Activated naive CD8-positive, alpha-beta T cell treated with anti-CD3 and anti-CD28 coated beads, Interleukin-2, amount 50 U/mL, for 24 hours (primary cell): Measurements from ENCODE around the gene CEACAM7.
A peak's percentile ranks its signal among the peaks of the same experiment; 100 is the strongest.
"Not testable (repeated sequence)": the region's sequence is repeated elsewhere in the genome, so short reads cannot be mapped to it uniquely, and the experiment has no call there.

Experiments used
- ATAC-seq: fragments of 150-1000 bp; cut with Tn5 transposase; one replicate; pipeline ENCODE4 v1.10.0; 2021
- DNase-seq: peaks from one replicate; pipeline ENCODE4 v3.0.0; 2021
- H3K27ac Mint-ChIP-seq: one replicate; pipeline ENCODE4 v1.8.0; 2021; ENCODE audit warnings: mild to moderate bottlenecking, mixed read lengths
- H3K27me3 Mint-ChIP-seq: one replicate; pipeline ENCODE4 v1.8.0; 2021; ENCODE audit warnings: mixed read lengths
- H3K36me3 Mint-ChIP-seq: one replicate; pipeline ENCODE4 v1.8.0; 2021; ENCODE audit warnings: low read depth, mixed read lengths
- H3K4me1 Mint-ChIP-seq: one replicate; pipeline ENCODE4 v1.8.0; 2021; ENCODE audit warnings: mixed read lengths
- H3K4me3 Mint-ChIP-seq: one replicate; pipeline ENCODE4 v1.8.0; 2021; ENCODE audit warnings: mild to moderate bottlenecking, moderate library complexity, mixed read lengths
- H3K9me3 Mint-ChIP-seq: one replicate; pipeline ENCODE4 v1.8.0; 2021; ENCODE audit warnings: mixed read lengths

The CEACAM7 gene

DNA sequence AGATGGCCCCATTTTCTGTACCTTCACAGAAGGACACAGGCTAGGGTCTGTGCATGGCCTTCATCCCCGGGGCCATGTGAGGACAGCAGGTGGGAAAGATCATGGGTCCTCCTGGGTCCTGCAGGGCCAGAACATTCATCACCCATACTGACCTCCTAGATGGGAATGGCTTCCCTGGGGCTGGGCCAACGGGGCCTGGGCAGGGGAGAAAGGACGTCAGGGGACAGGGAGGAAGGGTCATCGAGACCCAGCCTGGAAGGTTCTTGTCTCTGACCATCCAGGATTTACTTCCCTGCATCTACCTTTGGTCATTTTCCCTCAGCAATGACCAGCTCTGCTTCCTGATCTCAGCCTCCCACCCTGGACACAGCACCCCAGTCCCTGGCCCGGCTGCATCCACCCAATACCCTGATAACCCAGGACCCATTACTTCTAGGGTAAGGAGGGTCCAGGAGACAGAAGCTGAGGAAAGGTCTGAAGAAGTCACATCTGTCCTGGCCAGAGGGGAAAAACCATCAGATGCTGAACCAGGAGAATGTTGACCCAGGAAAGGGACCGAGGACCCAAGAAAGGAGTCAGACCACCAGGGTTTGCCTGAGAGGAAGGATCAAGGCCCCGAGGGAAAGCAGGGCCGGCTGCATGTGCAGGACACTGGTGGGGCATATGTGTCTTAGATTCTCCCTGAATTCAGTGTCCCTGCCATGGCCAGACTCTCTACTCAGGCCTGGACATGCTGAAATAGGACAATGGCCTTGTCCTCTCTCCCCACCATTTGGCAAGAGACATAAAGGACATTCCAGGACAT is 7.0 kb upstream of the CEACAM7 start:
- Mint-ChIP-seq H3K27ac (no peak overlapping the region), H3K36me3 (no peaks in the 10 kb centered on the region), H3K9me3 (peaks cover 9% of the 10 kb centered on the region), H3K4me3 (no peak overlapping the region), H3K27me3 (peaks cover 56% of the 10 kb centered on the region), H3K4me1 (no peaks in the 10 kb centered on the region)
- ATAC-seq (no peak), DNase-seq (no peak)

DNA sequence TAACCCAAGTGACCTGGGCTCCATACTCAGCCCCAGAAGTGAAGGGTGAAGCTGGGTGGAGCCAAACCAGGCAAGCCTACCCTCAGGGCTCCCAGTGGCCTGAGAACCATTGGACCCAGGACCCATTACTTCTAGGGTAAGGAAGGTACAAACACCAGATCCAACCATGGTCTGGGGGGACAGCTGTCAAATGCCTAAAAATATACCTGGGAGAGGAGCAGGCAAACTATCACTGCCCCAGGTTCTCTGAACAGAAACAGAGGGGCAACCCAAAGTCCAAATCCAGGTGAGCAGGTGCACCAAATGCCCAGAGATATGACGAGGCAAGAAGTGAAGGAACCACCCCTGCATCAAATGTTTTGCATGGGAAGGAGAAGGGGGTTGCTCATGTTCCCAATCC is 6.1 kb upstream of the CEACAM7 start:
- Mint-ChIP-seq H3K9me3 (peaks cover 9% of the 10 kb centered on the region), H3K4me3 (no peak overlapping the region), H3K36me3 (no peaks in the 10 kb centered on the region), H3K27me3 (peaks cover 54% of the 10 kb centered on the region), H3K4me1 (no peaks in the 10 kb centered on the region), H3K27ac (no peak overlapping the region)
- DNase-seq (no peak), ATAC-seq (no peak)

GRCh38 chr19:41691268-41691970 is 3.3 kb upstream of the CEACAM7 start:
- no peak overlapping the region for H3K4me3 Mint-ChIP-seq
- no peak overlapping the region for H3K27ac Mint-ChIP-seq
- no peaks in the 10 kb centered on the region for H3K36me3 Mint-ChIP-seq
- no peak for ATAC-seq
- H3K9me3 Mint-ChIP-seq, result peaks cover 9% of the 10 kb centered on the region
- peaks cover 43% of the 10 kb centered on the region for H3K27me3 Mint-ChIP-seq
- no peaks in the 10 kb centered on the region for H3K4me1 Mint-ChIP-seq
- DNase-seq, result peak; percentile 44

- ATAC-seq, result no peak
- Mint-ChIP-seq H3K27ac (no peak overlapping the region), H3K9me3 (peaks cover 9% of the 10 kb centered on the region), H3K4me3 (no peak overlapping the region), H3K4me1 (no peaks in the 10 kb centered on the region), H3K27me3 (peaks cover 37% of the 10 kb centered on the region), H3K36me3 (no peaks in the 10 kb centered on the region)
- DNase-seq, result no peak
Measured at GRCh38 chr19:41690801-41691065, 2.7 kb upstream of the CEACAM7 start.

GRCh38 chr19:41689993-41690800 is 2.1 kb upstream of the CEACAM7 start:
- DNase-seq, result no peak
- Mint-ChIP-seq H3K4me1 (no peaks in the 10 kb centered on the region), H3K36me3 (no peaks in the 10 kb centered on the region), H3K27me3 (peaks cover 33% of the 10 kb centered on the region), H3K4me3 (no peak overlapping the region), H3K9me3 (peaks cover 9% of the 10 kb centered on the region), H3K27ac (no peak overlapping the region)
- ATAC-seq, result no peak

DNA sequence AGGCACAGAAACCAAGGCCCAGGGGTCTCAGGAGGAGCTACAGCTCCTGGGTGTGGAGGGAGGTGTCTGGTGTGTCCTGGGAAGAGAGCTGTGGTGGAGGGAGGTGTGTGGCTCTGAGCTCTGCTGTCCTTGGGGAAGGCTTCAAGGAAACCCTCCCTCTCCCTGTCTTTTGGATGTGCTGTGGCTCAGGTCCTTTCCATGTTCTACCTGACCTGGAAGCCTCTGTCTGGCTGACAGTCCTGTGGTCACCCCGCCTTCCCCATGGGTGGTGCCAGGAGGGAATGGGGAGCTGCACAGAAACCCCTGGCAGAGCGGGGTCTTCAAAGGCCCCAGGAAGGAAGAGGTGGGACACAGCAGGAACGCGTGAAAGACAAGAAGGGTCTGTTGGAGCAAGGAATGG is 617 bp upstream of the CEACAM7 start:
- Mint-ChIP-seq H3K9me3 (peaks cover 9% of the 10 kb centered on the region), H3K36me3 (no peaks in the 10 kb centered on the region), H3K4me1 (no peaks in the 10 kb centered on the region), H3K27me3 (peaks cover 29% of the 10 kb centered on the region), H3K27ac (no peak overlapping the region), H3K4me3 (no peak overlapping the region)
- ATAC-seq (no peak), DNase-seq (no peak)

DNA sequence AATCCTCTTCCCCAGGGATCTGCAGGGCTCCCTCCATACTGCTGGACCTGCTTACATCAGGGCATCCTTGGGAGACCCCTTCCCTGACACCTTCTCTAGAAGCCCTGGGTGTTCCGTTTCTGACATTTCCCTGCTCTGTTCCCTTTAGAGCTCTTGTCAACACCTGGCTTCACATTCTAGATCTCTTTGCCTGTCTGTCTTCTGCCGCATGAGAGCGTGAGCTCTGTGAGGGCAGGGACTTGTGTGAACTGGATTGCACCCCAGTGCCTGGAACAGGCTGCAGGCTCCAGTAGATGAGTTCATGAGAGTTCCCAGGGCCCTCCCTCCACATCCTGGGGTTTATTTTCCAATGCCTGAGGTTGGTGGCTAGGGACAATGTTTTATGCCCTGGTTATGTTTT is 651 bp downstream of the CEACAM7 start:
- Mint-ChIP-seq H3K36me3 (no peaks in the 10 kb centered on the region), H3K4me1 (no peaks in the 10 kb centered on the region), H3K27ac (no peak overlapping the region), H3K4me3 (no peak overlapping the region), H3K9me3 (no peaks in the 10 kb centered on the region), H3K27me3 (peaks cover 23% of the 10 kb centered on the region)
- no peak for ATAC-seq
- DNase-seq, result no peak

DNA sequence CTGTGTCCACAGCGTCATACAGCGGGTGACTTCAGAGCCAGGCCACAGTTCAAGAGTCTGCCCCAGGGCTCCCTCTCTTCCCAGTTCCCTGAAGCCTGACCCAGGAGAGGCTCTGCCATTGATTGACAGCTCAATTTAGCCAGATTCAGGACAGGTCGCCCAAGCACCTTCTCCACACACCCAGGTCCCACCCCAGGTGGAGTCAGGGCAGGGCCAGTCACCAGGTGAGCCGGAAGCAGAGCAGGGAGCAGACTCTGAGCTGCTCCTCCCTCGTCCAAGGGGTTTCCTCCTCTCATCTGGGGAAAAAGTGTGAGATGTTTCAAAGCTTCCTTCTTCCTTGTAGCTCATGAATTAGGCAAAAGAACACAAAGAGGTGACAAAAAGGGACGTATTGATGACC is 5.6 kb downstream of the CEACAM7 start:
- Mint-ChIP-seq H3K27me3 (peaks cover 28% of the 10 kb centered on the region), H3K27ac (no peak overlapping the region), H3K4me3 (no peak overlapping the region), H3K36me3 (no peaks in the 10 kb centered on the region), H3K9me3 (no peaks in the 10 kb centered on the region), H3K4me1 (no peaks in the 10 kb centered on the region)
- DNase-seq, result no peak
- no peak for ATAC-seq

GRCh38 chr19:41671486-41671885 is 16.6 kb downstream of the CEACAM7 start:
- no peaks in the 10 kb centered on the region for H3K4me1 Mint-ChIP-seq
- H3K9me3 Mint-ChIP-seq, result peaks cover 8% of the 10 kb centered on the region
- H3K27ac Mint-ChIP-seq, result no peak overlapping the region
- peaks cover 49% of the 10 kb centered on the region for H3K27me3 Mint-ChIP-seq
- ATAC-seq, result no peak
- no peaks in the 10 kb centered on the region for H3K36me3 Mint-ChIP-seq
- DNase-seq, result no peak
- H3K4me3 Mint-ChIP-seq, result no peak overlapping the region

GRCh38 chr19:41670755-41671154 is 17.3 kb downstream of the CEACAM7 start:
- Mint-ChIP-seq H3K27me3 (peaks cover 49% of the 10 kb centered on the region), H3K27ac (no peak overlapping the region)

GRCh38 chr19:41668315-41668714 is 19.8 kb downstream of the CEACAM7 start:
- DNase-seq (no peak), ATAC-seq (no peak)

More at GRCh38 chr19:41670755-41671154, 17.3 kb downstream of the CEACAM7 start:
- DNase-seq, result no peak
- ATAC-seq, result no peak
- Mint-ChIP-seq H3K4me1 (no peaks in the 10 kb centered on the region), H3K36me3 (no peaks in the 10 kb centered on the region), H3K9me3 (peaks cover 12% of the 10 kb centered on the region), H3K4me3 (no peak overlapping the region)

DNA sequence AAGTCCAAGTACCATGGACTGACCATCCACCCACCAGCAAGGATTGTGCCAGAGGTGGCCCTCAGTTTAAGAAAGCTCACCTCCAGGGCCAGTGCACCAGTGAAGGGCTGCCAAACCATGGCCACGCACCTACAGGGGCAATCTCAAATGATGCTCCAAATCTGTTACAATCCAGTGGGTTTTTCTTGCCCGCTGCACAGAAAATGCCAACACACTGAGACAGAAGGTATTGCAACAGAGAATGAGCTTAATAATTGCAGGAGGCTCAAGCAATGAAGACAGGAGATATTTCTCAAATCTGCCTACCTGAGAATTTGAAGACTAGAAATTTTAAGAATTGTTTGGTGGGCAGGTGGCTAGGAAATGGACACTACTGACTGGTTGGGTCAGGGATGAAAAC is 22.0 kb downstream of the CEACAM7 start:
- H3K27me3 Mint-ChIP-seq, result peaks cover 33% of the 10 kb centered on the region
- H3K9me3 Mint-ChIP-seq, result peaks cover 21% of the 10 kb centered on the region
- DNase-seq (no peak), ATAC-seq (no peak)
- H3K4me1 Mint-ChIP-seq, result no peaks in the 10 kb centered on the region
- no peaks in the 10 kb centered on the region for H3K36me3 Mint-ChIP-seq
- no peak overlapping the region for H3K4me3 Mint-ChIP-seq
- H3K27ac Mint-ChIP-seq, result no peak overlapping the region

More at GRCh38 chr19:41668315-41668714, 19.8 kb downstream of the CEACAM7 start:
- Mint-ChIP-seq H3K27ac (no peak overlapping the region), H3K4me3 (no peak overlapping the region), H3K4me1 (no peaks in the 10 kb centered on the region), H3K36me3 (no peaks in the 10 kb centered on the region), H3K9me3 (peaks cover 20% of the 10 kb centered on the region), H3K27me3 (peaks cover 39% of the 10 kb centered on the region)

DNA sequence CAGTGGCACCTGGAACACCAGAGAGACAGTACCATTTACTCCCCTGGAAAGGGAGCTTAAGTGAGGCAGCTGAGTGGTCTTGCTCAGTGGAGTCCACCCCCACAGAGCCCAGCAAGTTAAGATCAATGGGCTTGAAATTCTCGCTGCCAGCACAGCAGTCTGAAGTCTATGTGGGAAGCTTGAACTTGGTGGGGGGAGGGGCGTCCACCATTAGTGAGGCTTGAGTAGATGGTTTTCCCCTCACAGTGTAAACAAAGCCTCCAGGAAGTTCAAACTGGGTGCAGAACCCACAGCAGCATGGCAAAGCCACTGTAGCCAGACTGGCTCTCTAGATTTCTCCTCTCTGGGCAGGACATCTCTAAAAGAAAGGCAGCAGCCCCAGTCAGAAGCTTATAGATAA is 30.9 kb downstream of the CEACAM7 start:
- no peak overlapping the region for H3K27ac Mint-ChIP-seq
- no peak overlapping the region for H3K4me3 Mint-ChIP-seq
- H3K4me1 Mint-ChIP-seq, result peaks cover 2% of the 10 kb centered on the region
- no peak for ATAC-seq
- H3K9me3 Mint-ChIP-seq, result peaks cover 19% of the 10 kb centered on the region
- H3K27me3 Mint-ChIP-seq, result peaks cover 57% of the 10 kb centered on the region
- DNase-seq, result no peak
- no peaks in the 10 kb centered on the region for H3K36me3 Mint-ChIP-seq

DNA sequence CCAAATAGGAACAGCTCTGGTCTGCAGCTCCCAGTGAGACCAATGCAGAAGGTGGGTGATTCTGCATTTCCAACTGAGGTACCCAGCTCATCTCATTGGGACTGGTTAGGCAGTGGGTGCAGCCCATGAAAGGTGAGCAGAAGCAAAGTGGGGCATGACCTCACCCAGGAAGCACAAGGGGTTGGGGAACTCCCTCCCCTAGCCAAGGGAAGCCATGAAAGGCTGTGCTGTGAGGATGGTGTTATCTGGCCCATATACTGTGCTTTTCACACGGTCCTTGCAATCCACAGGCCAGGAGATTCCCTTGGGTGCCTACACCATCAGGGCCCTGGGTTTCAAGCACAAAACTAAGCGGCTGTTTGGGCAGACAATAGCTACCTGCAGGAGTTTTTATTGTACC is 31.3 kb downstream of the CEACAM7 start:
- H3K27me3 Mint-ChIP-seq, result peaks cover 55% of the 10 kb centered on the region
- H3K4me1 Mint-ChIP-seq, H3K36me3 Mint-ChIP-seq, H3K4me3 Mint-ChIP-seq, DNase-seq, ATAC-seq, H3K27ac Mint-ChIP-seq: not testable (repeated sequence)
- H3K9me3 Mint-ChIP-seq, result peaks cover 19% of the 10 kb centered on the region

GRCh38 chr19:41652250-41652649 is 35.8 kb downstream of the CEACAM7 start:
- no peak overlapping the region for H3K4me3 Mint-ChIP-seq
- DNase-seq (no peak), ATAC-seq (no peak)
- no peaks in the 10 kb centered on the region for H3K36me3 Mint-ChIP-seq
- H3K9me3 Mint-ChIP-seq, result peaks cover 19% of the 10 kb centered on the region
- H3K27ac Mint-ChIP-seq, result no peak overlapping the region
- H3K4me1 Mint-ChIP-seq, result peaks cover 2% of the 10 kb centered on the region
- H3K27me3 Mint-ChIP-seq, result peaks cover 33% of the 10 kb centered on the region
